Hepatocyte (in vitro differentiated cells): ENCODE measurements around the gene FMO3. TPM values are rescaled to one million over a fixed set of nuclear protein-coding genes. Genes with fewer than 3 reads are reported as not detected.

Experiments
- DNase-seq: peaks from one replicate; pipeline ENCODE4 v3.0.0-alpha.2; 2016; ENCODE audit warnings: low spot score
- H2AFZ ChIP-seq: fragments of 200-600 bp; sonication (generic); 2 replicates; pipeline ENCODE4 v1.6.0; 2016; ENCODE audit warnings: antibody characterized with exemption, mild to moderate bottlenecking
- H3K27ac ChIP-seq: fragments of 200-600 bp; sonication (generic); 2 replicates; pipeline ENCODE4 v1.5.1; 2016; ENCODE audit warnings: mild to moderate bottlenecking
- H3K27me3 ChIP-seq: fragments of 200-600 bp; sonication (generic); 2 replicates; pipeline ENCODE4 v1.6.1; 2016
- H3K36me3 ChIP-seq: fragments of 200-600 bp; sonication (generic); replicated peaks from 2 replicates; pipeline ENCODE4 v1.5.1; 2016; ENCODE audit warnings: low read depth; ENCODE audit not compliant: insufficient read depth
- H3K4me1 ChIP-seq: fragments of 200-600 bp; sonication (generic); 2 replicates; pipeline ENCODE4 v1.5.1; 2016; ENCODE audit warnings: mild to moderate bottlenecking, moderate library complexity; ENCODE audit not compliant: insufficient read depth
- H3K4me2 ChIP-seq: fragments of 200-600 bp; sonication (generic); 2 replicates; pipeline ENCODE4 v1.6.0; 2016
- H3K4me3 ChIP-seq: fragments of 200-600 bp; sonication (generic); 2 replicates; pipeline ENCODE4 v1.5.1; 2016; ENCODE audit warnings: mild to moderate bottlenecking
- H3K79me2 ChIP-seq: fragments of 200-600 bp; sonication (generic); 2 replicates; pipeline ENCODE4 v1.6.0; 2017; ENCODE audit warnings: mild to moderate bottlenecking
- H3K9me2 ChIP-seq: fragments of 200-600 bp; sonication (generic); replicated peaks from 2 replicates; pipeline ENCODE4 v1.6.0; 2017; ENCODE audit warnings: mild to moderate bottlenecking; ENCODE audit not compliant: insufficient read depth
- H3K9me3 ChIP-seq: fragments of 200-600 bp; sonication (generic); 2 replicates; pipeline ENCODE4 v1.5.1; 2016; ENCODE audit warnings: low read depth, mild to moderate bottlenecking
- H4K20me1 ChIP-seq: fragments of 200-600 bp; sonication (generic); 2 replicates; pipeline ENCODE4 v1.6.0; 2016; ENCODE audit warnings: mild to moderate bottlenecking; ENCODE audit not compliant: insufficient read depth, poor library complexity, severe bottlenecking
- CTCF ChIP-seq: fragments of 200-600 bp; sonication (generic); IDR thresholded peaks from 2 replicates; pipeline ENCODE4 v1.5.1; 2016; ENCODE audit warnings: antibody characterized with exemption, mild to moderate bottlenecking; ENCODE audit not compliant: poor library complexity
- EZH2 ChIP-seq: fragments of 200-600 bp; sonication (generic); IDR thresholded peaks from 2 replicates; pipeline ENCODE4 v1.6.1; 2016; ENCODE audit warnings: antibody characterized with exemption, mild to moderate bottlenecking, borderline replicate concordance
- EZH2phosphoT487 ChIP-seq: fragments of 200-600 bp; sonication (generic); IDR thresholded peaks from one replicate; pipeline ENCODE4 v1.6.1; 2018; ENCODE audit warnings: antibody characterized with exemption, mild to moderate bottlenecking, low read depth, moderate library complexity; ENCODE audit not compliant: unreplicated experiment, severe bottlenecking
- WGBS: methylation state at CpG from one replicate; pipeline ENCODE4 v1.1.6; 2016; ENCODE audit warnings: low lambda C conversion rate; ENCODE audit errors: missing lambda C conversion rate; 5-methylcytosine and 5-hydroxymethylcytosine counted together
- polyA plus RNA-seq: library from polyadenylated mRNA; unstranded; fragments of >200 nt; fragmentation: Nextera tagmentation; extraction: Ambion mirVana; gene quantifications from 2 replicates; pipeline ENCODE4 v1.2.1, GENCODE V29; 2016
- total RNA-seq: library from RNA; depleted of rRNA; stranded (reverse); fragments of >200 nt; gene quantifications from 2 replicates; pipeline ENCODE4 v1.2.3, GENCODE V29; 2014

FMO3 gene
- total and polyA plus RNA-seq, 2 experiments from 2014 or later: 0.52 to 1.6 TPM

GRCh38 chr1:171083222-171083621 lies 7.5 kb upstream of the FMO3 start:
- Histone ChIP-seq H4K20me1 (no peaks in the 10 kb centered on the region), H3K4me2 (no peak overlapping the region), H3K27ac (no peak overlapping the region), H3K9me2 (no peaks in the 10 kb centered on the region), H2AFZ (no peak overlapping the region), H3K27me3 (no peaks in the 10 kb centered on the region), H3K36me3 (no peaks in the 10 kb centered on the region), H3K4me3 (no peak overlapping the region), H3K4me1 (peaks cover 21% of the 10 kb centered on the region), H3K9me3 (no peaks in the 10 kb centered on the region), H3K79me2 (no peaks in the 10 kb centered on the region)
- no peak for DNase-seq
- no peak for TF ChIP-seq CTCF
- no peak for TF ChIP-seq EZH2phosphoT487
- TF ChIP-seq EZH2: no peak
- WGBS: 85% methylated on average over 5 of the region's 5 CpGs

GRCh38 chr1:171084091-171084490 lies 6.6 kb upstream of the FMO3 start:
- H3K27ac ChIP-seq: no peak overlapping the region

GRCh38 chr1:171084870-171085269 lies 5.8 kb upstream of the FMO3 start:
- no peak overlapping the region for H3K4me3 ChIP-seq
- no peaks in the 10 kb centered on the region for H4K20me1 ChIP-seq
- no peaks in the 10 kb centered on the region for H3K79me2 ChIP-seq
- no peaks in the 10 kb centered on the region for H3K27me3 ChIP-seq
- H2AFZ ChIP-seq: no peak overlapping the region
- WGBS: 96% methylated on average over 2 of the region's 2 CpGs
- DNase-seq: no peak
- no peak for TF ChIP-seq EZH2
- no peak for TF ChIP-seq EZH2phosphoT487
- TF ChIP-seq CTCF: no peak
- no peaks in the 10 kb centered on the region for H3K9me3 ChIP-seq
- no peak overlapping the region for H3K4me2 ChIP-seq
- H3K9me2 ChIP-seq: no peaks in the 10 kb centered on the region
- H3K4me1 ChIP-seq: peaks cover 21% of the 10 kb centered on the region
- no peak overlapping the region for H3K27ac ChIP-seq
- no peaks in the 10 kb centered on the region for H3K36me3 ChIP-seq

More at GRCh38 chr1:171084091-171084490, 6.6 kb upstream of the FMO3 start:
- no peaks in the 10 kb centered on the region for H3K9me2 ChIP-seq
- H3K4me3 ChIP-seq: no peak overlapping the region
- no peak for DNase-seq
- H3K79me2 ChIP-seq: no peaks in the 10 kb centered on the region
- no peak overlapping the region for H3K4me2 ChIP-seq
- no peaks in the 10 kb centered on the region for H3K36me3 ChIP-seq
- H3K27me3 ChIP-seq: no peaks in the 10 kb centered on the region
- no peaks in the 10 kb centered on the region for H4K20me1 ChIP-seq
- TF ChIP-seq EZH2phosphoT487 (no peak), EZH2 (no peak), CTCF (no peak)
- H2AFZ ChIP-seq: no peak overlapping the region
- peaks cover 21% of the 10 kb centered on the region for H3K4me1 ChIP-seq
- no peaks in the 10 kb centered on the region for H3K9me3 ChIP-seq

GRCh38 chr1:171087896-171088295 lies 2.8 kb upstream of the FMO3 start:
- Histone ChIP-seq H3K27ac (no peak overlapping the region), H3K4me3 (no peak overlapping the region), H3K79me2 (no peaks in the 10 kb centered on the region), H4K20me1 (no peaks in the 10 kb centered on the region), H3K4me2 (no peak overlapping the region), H3K27me3 (no peaks in the 10 kb centered on the region), H3K4me1 (peaks cover 5% of the 10 kb centered on the region), H3K9me3 (no peaks in the 10 kb centered on the region), H3K36me3 (no peaks in the 10 kb centered on the region), H2AFZ (no peak overlapping the region), H3K9me2 (no peaks in the 10 kb centered on the region)
- TF ChIP-seq EZH2 (no peak), CTCF (no peak)
- DNase-seq: no peak
